ENCODE results near the gene ALKBH7. TPM values are rescaled to one million over a fixed set of nuclear protein-coding genes. Genes with fewer than 3 reads are reported as not detected.

Gene ALKBH7
- total and polyA plus RNA-seq, 2 experiments from 2014 or later, result 75.4 to 76.1 TPM

- no peak for TF ChIP-seq ZNF462 (CRISPR knock-in tag; IDR thresholded peaks at IDR 0.05)
- no peak for TF ChIP-seq STAT1 (IDR thresholded peaks at IDR 0.05; ENCODE audit: unreplicated experiment)
Measured at GRCh38 chr19:6412061-6412446, 39.5 kb downstream of the ALKBH7 start (continued).

GRCh38 chr19:6412447-6413091 lies 40.0 kb downstream of the ALKBH7 start:
- peaks cover 45% of the 10 kb centered on the region for H3K36me3 Mint-ChIP-seq (ENCODE audit: low read depth)
- H3K4me2 ChIP-seq, result peak overlapping the region; percentile 62
- H3K27ac ChIP-seq (ENCODE audit: low read depth), result peak overlapping the region; percentile 94
- 0 out of 2 replicates have a peak, but pooled peaks cover 1% of the 10 kb centered on the region for H3K79me2 ChIP-seq (replicated peaks; ENCODE audit: insufficient read depth)
- H3K27me3 Mint-ChIP-seq (ENCODE audit: insufficient read depth, low read depth, poor library complexity), result peaks cover 6% of the 10 kb centered on the region
- no peak overlapping the region for H2AFZ ChIP-seq
- H3K9me3 Mint-ChIP-seq, result no peaks in the 10 kb centered on the region; the same call in 2 of the 3 replicates
- DNase-seq (ENCODE audit: low spot score), result peak; percentile 91
- no peaks in the 10 kb centered on the region for H3K27me3 ChIP-seq (ENCODE audit: insufficient read depth)
- no peaks in the 10 kb centered on the region for H3K9me2 ChIP-seq (ENCODE audit: insufficient read depth)
- peaks cover 23% of the 10 kb centered on the region for H3F3A ChIP-seq (replicated peaks; ENCODE audit: low read depth)
- no peak overlapping the region for H3K4me3 ChIP-seq
- peaks cover 21% of the 10 kb centered on the region for H3K4me1 Mint-ChIP-seq
- H4K20me1 ChIP-seq (replicated peaks; ENCODE audit: insufficient read depth), result 0 out of 2 replicates have a peak, but pooled peaks cover 8% of the 10 kb centered on the region
- peaks cover 10% of the 10 kb centered on the region for H3K4me1 ChIP-seq (ENCODE audit: insufficient read depth)
- H3K27ac Mint-ChIP-seq, result peak overlapping the region; percentile 89; the same call in 1 of the 2 replicates
- H3K36me3 ChIP-seq (ENCODE audit: insufficient read depth), result peaks cover 10% of the 10 kb centered on the region; the same call in 1 of the 2 replicates
- no peak overlapping the region for H3K4me3 Mint-ChIP-seq
- peak; percentile 89 for ATAC-seq
- TF ChIP-seq EZH2 (IDR thresholded peaks at IDR 0.05; ENCODE audit: low read depth, unreplicated experiment), result no peak
- no peak for TF ChIP-seq CREB1 (CRISPR knock-in tag; IDR thresholded peaks at IDR 0.05; ENCODE audit: low read depth)
- no peak for TF ChIP-seq REST (IDR thresholded peaks at IDR 0.05; ENCODE audit: unreplicated experiment)
- TF ChIP-seq EZH2phosphoT487 (IDR thresholded peaks at IDR 0.05; ENCODE audit: unreplicated experiment), result no peak
- peak; percentile 48; the same call in 1 of the 2 replicates for TF ChIP-seq POLR2AphosphoS5 (IDR thresholded peaks at IDR 0.05; ENCODE audit: low read depth)
- TF ChIP-seq ZNF114 (CRISPR knock-in tag; IDR thresholded peaks at IDR 0.05), result no peak
- TF ChIP-seq CTCF (conservative IDR thresholded peaks at IDR 0.05; ENCODE audit: low read depth in 2 of 2), result peak; percentile 88 to 90
